Glomerular visceral epithelial cell (primary cell): ENCODE results near the gene GGCT.
"Not testable (repeated sequence)": the region's sequence is repeated elsewhere in the genome, so short reads cannot be mapped to it uniquely, and the experiment has no call there.

ENCODE experiments used
- DNase-seq: peaks from one replicate; pipeline ENCODE4 v3.0.0-alpha.2; 2016; ENCODE audit errors: extremely low spot score

The GGCT gene, protein sequence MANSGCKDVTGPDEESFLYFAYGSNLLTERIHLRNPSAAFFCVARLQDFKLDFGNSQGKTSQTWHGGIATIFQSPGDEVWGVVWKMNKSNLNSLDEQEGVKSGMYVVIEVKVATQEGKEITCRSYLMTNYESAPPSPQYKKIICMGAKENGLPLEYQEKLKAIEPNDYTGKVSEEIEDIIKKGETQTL

DNA sequence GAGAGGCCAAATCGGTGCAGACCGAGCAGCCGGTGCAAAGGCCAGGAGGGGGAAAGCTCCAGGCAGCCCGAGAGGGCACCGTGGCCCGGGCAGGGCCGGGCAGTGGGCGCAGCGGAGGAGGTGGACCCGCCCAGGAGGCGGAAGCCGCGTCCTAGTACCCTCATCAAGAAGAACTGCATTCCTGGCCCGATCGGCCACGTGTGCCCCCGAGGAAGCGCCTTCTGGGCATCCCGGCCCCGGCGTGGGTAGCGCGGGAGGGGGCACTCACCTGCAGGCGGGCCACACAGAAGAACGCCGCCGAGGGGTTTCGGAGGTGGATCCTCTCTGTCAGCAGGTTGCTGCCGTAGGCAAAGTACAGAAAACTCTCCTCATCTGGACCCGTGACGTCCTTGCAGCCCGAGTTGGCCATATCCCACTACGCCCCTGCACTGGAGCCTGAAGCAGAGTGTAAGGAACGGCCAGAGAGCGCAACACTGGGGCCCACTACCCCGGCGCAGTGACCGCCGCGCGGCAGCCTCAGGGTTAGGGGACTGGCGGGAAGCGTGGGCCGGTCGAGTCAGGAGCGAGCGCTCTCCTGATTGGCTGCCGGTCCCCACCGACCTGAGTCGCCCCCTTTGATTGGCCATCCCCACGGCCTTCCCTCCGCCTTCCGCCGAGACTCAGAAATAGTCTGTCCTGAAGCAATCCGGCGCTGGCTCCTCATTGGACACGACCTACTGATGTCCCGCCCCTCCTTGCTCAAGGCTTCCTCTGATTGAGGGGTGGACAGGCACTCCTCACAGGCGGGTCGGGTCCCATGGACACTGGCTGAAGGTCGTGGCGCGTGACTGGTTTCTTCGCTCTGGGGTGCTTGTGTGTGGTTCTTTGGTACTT lies at the start of gene GGCT:
GGCT (minus strand) TSS at position 529 of the 873 bp plus-strand sequence; CDS start at position 409, 120 bp downstream.
- DNase-seq, result peak; percentile 98

DNA sequence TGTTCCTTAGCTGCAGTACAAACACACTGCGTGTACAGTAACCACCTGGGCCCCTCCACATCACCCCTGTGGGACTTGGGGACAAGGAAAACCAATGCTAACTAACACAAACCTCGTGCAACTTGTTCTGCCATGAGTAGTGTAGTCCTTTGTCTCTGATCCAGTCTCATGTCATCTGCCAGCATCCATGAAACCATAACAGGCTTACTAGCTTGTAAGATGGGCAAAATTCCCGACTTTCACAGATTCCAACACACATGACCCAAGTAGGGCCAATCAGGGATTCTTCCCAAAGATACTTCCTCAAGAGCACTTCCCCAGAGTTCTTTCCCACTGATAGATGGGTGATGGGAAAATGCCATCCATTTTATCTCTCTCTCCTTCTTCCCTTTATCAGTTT lies 48.9 kb upstream of the GGCT start:
- DNase-seq, result no peak

GRCh38 chr7:30553141-30553540 lies 48.5 kb upstream of the GGCT start:
- no peak for DNase-seq

DNA sequence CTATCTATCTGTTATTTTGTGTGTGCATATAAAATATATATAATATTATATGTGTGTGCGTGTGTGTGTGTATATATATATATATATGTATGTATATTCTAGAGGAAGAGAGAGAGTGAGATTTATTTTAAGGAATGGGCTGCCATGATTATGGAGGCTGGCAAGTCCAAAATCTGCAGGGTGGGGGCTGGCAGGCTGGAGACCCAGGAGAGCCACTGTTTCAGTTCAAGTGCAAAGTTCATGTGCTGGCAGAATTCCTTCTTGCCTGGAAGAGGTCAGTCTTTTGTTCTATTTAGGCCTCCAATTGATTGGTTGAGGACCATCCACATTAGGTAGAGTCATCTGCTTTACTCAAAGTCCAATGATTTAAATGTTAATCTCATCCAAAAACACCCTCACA lies 47.7 kb upstream of the GGCT start:
- no peak for DNase-seq

GRCh38 chr7:30549931-30550493 lies 45.4 kb upstream of the GGCT start:
- no peak for DNase-seq

- peak; percentile 66 for DNase-seq
These were observed 44.2 kb upstream of the GGCT start for GRCh38 chr7:30548845-30549244.

DNA sequence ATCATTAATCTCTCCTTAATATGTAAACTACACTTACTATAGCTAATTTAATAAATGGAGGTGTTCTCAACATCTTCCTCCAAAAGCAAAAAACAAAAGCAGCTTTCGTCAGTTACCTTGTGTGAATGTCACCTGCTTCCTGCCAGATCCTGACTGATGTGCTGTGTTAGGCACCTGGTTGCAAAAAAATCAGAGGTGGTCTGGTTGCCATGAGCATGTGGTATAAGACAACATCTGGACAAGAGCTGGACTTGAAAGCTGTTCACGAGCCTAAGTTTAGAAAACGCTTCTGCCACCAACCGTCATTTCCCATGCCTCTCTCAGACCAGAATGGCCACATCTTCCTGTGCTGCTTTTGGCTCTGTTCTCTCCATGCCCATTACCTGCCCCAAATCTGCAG lies 42.0 kb upstream of the GGCT start:
- no peak for DNase-seq

DNA sequence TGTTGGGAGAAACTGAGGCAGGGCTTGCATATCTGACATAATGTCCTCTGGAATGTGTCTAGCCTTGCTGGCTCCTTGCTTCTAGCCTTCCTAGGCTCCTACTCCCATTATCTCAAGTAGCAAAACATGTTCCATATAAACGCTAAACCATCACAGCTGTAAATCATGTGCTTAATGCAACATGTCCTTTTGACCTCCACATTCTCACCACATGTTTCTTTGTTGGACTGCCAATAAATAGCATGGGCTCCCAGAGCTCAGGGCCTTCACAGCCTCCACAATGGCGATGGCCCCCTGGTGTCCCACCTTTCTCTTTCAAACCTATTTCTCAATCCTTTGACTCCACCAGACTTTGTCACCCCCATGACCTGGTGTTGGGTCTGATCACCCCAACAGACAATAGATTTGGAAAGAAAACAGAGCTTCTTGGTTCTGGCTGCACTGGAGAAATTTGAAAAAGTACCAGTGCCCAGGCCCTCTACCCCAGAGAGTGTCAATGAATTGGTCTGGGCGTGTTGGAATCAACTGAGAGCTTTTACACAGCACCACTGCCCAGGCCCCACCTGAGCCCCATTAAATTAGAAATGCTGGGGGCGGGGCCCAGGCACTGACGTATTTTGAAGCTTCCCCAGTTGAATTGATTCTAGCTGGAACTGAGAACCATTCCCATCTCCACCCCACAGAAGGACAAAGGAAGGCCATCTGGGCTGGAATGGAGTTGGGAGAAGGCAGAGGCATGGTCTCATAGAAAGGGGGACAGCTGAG lies 41.3 kb upstream of the GGCT start:
- no peak for DNase-seq

DNA sequence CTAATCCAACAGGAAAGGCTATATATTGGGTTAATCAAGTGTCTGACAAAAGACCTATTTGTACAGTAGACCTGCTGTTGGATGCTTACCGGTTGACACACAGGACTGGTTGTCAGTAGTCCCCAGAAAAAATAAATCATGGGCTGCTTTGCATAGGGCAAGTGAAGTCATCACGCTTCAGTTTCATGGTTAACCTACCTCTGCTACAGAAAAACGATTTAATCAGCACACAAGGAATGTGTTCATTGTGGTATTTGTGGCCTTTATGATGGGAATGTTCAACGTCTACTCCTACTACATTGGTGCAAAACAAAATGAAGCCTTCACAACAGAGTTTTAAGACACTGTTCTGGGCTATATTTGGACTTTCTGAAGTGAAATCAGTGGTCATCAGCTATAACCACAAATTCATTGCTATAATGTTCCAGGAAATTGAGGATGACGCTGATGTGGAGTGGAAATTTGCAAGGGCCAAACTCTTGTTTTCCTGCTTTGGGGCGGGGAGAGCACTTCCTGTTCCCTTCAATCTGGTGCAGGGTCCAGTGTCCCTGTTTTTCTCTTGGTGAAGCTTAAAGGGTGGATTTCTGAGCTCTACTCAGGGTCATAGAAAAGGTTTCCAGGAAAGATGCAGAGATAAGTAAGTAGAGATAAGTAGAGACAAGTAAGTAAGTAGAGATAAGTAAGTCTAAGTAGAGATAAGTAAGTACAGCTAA lies 39.3 kb upstream of the GGCT start:
- DNase-seq, result peak; percentile 61

GRCh38 chr7:30543115-30543514 lies 38.5 kb upstream of the GGCT start:
- DNase-seq, result not testable (repeated sequence)

GRCh38 chr7:30533886-30534285 lies 29.3 kb upstream of the GGCT start:
- no peak for DNase-seq

- no peak for DNase-seq
These were observed 26.7 kb upstream of the GGCT start for GRCh38 chr7:30531286-30531685.

DNA sequence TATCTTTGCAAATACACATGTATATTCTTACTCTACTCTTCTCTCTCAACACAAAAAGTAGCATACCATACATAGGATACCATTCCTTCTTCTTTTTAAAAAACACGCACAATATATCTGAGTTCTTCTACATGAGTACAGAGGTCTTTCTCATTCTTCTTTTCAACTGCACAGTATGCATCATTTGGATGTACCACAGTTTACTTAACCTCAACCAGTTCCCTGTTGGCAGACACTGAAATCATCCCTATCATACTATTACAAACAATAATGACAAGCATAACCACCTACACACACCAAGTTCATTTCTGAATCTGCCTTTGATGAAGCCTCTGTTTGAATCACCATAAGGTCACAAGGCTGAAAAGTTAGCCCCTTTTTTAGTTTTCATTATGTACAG lies 25.7 kb upstream of the GGCT start:
- DNase-seq, result no peak

DNA sequence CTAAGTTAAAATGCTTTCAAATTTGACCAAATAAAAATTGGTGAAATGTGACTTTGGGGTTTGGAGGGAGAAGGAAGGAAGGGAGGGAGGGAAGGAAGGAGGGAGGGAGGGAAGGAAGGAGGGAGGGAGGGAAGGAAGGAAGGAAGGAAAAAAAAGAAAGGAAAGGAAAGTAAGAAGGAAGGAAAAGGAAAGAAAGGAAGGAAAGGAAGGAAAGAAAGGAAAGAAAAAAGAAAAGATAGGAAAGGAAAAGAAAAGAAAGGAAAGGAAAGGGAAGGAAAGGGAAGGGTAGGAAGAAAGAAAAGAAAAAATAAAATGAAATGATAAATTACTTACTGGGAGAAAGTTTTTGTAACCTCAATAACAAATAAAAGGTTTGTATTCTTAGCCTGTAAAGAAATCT lies 24.1 kb upstream of the GGCT start:
- DNase-seq, result no peak

DNA sequence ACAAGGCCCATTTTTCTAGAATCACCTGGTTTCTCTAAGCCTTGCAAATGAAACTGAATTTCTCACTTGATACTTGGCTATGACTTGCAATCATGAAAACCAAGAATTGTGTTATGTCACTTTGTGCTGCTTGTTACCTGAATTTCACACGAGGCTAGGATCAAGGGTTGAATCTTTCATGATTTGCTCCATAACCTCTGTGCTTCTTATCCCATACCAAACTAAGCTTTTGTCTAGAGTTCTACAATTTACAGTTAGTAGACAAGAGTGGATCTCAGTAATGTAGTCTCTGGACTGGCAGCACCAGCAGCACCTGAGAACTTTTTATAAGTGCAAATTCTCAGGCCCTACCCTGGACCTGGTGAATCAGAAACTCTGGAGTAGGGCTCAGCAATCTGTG lies 22.7 kb upstream of the GGCT start:
- DNase-seq, result not testable (repeated sequence)

GRCh38 chr7:30526163-30526562 lies 21.5 kb upstream of the GGCT start:
- DNase-seq, result no peak

DNA sequence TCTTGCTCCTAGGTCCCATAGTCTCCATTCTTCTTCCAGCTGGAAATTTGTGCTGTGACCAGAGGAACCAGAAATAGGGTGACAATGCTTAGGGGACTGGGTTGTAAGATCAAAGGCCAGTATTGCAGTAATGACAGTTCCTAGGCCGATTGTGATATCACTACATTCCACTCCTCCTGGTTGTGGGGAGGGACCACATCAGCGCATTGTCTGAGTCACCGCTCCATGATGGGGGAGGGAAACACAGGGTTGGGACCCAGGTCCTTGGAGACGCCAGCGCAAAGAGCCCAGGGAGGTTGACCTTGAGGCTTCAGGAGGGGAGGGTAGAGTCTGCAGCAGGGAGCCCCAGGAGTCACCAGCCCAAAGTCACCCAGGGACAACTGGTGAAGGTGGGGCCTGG lies 20.8 kb upstream of the GGCT start:
- DNase-seq, result no peak

- DNase-seq, result no peak
These were observed 19.9 kb upstream of the GGCT start for GRCh38 chr7:30524545-30524944.

DNA sequence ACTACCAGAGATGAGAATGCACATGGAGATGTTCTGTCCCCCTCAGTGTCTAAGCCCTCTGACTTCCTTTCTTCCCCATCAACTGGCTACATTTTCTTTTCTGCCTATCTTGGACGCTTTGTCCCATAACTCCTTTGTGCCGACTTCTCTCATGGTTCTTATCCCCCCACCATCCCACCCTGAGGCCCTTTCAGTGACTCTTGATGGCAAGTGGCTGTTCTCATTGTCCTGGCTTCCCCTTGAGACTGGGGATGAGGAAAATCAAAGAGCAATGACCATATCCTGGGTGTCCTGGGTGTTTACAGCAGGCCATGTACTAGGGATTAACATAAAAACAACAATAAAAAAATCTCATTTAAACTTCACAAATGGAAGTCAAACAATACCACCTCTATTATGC lies 18.8 kb upstream of the GGCT start:
- no peak for DNase-seq

DNA sequence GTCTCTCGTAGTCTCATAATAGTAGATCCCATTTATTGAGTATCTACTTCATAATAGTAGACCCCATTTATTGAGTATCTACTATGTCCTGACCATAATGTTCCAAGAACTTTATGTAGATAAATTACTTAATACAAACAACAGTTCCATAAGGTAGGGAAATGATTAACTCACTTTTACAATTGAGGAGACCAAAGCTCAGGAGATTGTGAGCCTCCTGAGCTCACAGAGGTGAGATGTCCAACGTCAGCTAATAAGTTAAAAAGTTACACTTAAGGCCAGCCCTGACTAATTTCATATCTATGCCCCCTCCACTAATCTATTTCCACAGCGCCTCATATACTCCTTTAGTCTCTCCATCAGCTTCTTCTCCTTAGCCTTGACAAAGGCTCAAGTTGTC lies 17.5 kb upstream of the GGCT start:
- no peak for DNase-seq

- no peak for DNase-seq
These were observed 16.9 kb upstream of the GGCT start for GRCh38 chr7:30521532-30521931.

- no peak for DNase-seq
These were observed 14.5 kb upstream of the GGCT start for GRCh38 chr7:30519122-30519521.
